Activated naive CD8-positive, alpha-beta T cell treated with anti-CD3 and anti-CD28 coated beads, Interleukin-2, amount 50 U/mL, for 16 hours (primary cell): Measurements from ENCODE around the gene HAPSTR1.
"Not testable (repeated sequence)": the region's sequence is repeated elsewhere in the genome, so short reads cannot be mapped to it uniquely, and the experiment has no call there.

Experiments used
- DNase-seq: peaks from one replicate; pipeline ENCODE4 v3.0.0-alpha.2; 2020; ENCODE audit warnings: low read depth, low spot score

Gene HAPSTR1

GRCh38 chr16:9071377-9071776 lies 20.1 kb upstream of the HAPSTR1 start:
- DNase-seq = no peak

DNA sequence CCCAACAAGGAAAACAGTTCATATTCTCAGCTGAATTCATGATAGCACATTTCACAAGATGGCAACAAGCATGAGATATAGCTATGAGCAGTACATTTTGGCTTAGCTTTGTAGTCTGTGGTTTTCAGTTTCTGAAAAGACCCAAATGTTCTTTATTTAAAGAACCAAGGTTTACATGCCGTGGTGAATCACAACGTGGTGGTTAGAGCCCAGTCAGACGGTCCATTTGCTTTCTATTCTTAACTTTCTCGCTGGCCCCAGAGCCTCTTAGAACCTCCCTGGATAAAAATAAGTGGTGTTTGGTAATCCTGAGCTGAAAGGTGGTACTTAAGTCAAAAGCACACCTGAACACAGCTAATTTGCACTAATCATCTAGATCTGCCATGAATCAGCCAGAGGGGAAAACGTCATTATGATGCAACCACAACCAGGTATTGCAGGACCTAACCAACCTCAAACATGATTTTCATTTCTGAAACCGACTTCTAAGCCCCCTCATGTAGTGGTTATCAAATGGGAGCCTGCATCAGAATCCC lies 18.6 kb upstream of the HAPSTR1 start:
- DNase-seq = no peak

- no peak for DNase-seq
These were observed 16.0 kb upstream of the HAPSTR1 start for GRCh38 chr16:9075299-9076071.

DNA sequence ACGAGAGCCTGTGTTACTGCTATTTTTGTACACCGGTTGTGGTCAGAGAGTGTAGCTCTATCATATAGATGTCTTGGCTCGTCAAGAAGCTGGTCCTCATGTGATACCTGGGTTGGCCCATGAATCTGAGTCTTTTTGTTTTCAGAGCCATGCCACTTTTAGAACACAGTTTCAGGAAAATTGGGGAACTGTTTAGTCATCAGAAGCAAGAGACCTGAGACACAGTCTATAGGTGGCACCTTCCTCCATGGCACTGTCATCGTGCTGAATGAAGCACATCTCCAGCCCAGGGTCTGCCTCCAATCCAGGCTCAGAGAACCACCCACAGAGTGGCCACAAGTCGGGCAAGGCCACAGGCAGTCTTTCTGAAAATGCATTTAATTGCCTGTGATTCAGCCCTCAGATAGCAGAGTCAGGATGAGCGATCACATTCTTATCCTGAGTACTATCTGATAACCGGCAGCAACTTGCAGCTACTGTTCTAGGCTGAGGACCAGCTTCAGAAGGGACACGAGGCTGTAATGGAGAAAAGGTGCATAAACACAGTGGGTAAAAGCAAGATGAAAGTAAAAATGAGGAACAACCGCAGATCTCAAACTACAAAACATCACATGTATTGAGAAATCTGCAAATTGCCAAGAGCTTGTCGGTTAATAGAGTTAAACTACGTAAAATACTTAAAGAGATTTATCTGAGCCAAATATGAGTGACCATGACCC lies 14.2 kb upstream of the HAPSTR1 start:
- no peak for DNase-seq

DNA sequence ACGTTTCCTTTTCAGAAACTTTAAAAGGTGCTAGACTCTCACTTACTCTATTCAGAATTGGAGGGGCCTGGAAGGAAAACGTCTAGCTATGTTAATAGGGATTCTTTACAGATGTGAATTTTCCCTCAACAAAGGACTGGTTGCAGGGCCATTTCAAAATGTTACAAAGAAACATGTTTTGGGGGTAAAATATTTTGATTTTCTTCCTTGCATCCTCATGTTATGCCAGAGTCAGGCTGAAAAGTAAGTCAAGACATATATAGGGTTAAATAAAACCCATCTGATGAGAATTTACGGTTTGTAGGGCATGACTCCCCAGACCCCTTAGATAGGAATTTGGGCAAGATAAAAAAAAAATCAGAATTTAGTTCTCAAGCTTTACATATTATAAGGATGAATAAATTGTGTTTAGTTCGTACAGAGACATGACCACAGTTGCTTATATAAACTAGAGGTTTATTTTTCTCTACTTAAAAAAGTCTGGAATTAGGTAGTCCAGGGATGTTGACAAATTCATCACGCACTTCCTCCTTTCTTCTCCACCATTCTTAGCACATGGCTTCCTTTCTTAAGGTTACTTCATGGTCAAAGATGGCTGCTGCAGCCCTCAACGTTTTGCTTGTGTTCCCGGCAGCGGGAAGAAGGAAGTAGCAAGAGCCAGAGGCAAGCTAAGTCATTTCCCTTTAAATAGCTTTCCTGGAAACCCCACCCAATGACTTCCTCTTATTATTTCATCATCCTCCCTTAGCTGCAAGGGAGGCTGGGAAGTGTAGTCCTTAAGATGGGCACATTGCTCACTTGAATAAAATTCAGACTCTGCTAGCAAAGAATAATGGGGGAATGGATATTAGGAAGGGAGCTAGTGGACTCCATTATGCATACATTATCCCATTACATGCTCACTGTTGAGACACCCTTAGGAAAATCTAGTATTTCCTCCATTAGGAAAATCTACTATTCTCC lies 12.7 kb upstream of the HAPSTR1 start:
- DNase-seq = peak; percentile 16

- DNase-seq = no peak
These were observed 12.0 kb upstream of the HAPSTR1 start for GRCh38 chr16:9079430-9079812.

- DNase-seq = no peak
These were observed 10.3 kb upstream of the HAPSTR1 start for GRCh38 chr16:9081158-9081557.

DNA sequence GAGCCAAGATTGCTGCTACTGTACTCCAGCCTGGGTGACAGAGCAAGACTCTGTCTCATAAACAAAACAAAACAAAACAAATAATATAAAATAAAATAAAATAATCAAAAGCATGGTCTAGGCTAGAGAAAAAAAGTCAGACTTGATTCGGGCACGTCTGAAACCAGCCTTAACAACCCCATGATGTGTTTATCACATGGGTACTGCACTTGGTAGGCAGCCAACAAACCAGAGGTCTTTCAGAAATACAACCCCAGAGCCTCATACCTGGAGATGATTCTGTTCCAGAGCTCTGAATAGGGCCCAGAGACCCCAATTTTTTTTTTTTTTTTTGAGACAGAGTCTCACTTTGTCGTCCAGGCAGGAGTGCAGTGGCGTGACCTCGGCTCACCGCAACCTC lies 9.6 kb upstream of the HAPSTR1 start:
- DNase-seq = no peak

DNA sequence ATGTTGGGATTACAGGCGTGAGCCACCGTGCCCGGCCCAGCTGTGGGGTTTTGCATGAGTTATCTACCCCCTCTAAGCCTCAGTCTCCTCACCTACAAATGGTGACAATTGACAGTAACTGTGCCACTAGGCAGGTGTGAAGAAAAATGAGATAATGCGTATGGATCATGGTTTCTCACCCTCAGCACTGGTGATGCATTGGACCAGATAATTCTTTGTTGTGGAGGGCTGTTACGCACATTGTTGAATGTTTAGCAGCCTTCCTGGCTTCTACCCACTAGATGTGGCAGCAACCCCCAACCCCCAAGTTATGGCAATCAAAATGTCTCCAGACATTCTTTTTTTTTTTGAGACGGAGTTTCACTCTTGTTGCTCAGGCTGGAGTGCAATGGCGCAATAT lies 9.0 kb upstream of the HAPSTR1 start:
- DNase-seq = no peak

DNA sequence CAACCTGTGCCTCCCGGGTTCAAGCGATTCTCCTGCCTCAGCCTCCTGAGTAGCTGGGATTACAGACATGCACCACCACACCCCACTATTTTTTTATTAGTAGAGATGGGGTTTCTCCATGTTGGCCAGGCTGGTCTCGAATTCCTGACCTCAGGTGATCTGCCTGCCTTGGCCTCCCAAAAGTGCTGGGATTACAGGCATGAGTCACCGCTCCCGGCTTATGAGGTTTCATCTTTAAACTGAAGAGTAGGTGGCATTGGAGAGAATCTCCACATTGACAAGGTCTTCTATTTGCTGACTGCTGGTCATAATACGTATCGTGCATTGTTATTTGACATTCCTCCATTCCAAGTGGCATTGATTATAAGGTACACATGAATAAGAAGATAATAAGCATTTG lies 3.7 kb upstream of the HAPSTR1 start:
- not testable (repeated sequence) for DNase-seq

DNA sequence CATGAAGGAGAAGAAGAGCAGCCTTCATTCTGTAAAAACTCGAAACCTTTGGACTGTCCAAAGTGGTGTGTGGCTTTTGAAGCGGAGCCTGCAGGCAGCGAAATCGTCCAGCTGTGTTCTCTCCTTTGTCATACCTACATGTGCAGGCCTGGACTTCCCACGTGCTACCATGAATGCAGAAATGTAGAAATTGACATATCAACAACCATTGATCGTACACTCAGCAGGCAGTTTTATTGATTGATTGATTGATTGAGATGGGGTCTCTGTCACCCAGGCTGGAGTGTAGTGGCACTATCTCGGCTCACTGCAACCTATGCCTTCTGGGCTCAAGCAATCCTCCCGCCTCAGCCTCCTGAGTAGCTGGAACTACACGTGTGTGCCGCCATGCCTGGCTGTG lies 2.6 kb upstream of the HAPSTR1 start:
- DNase-seq = no peak

DNA sequence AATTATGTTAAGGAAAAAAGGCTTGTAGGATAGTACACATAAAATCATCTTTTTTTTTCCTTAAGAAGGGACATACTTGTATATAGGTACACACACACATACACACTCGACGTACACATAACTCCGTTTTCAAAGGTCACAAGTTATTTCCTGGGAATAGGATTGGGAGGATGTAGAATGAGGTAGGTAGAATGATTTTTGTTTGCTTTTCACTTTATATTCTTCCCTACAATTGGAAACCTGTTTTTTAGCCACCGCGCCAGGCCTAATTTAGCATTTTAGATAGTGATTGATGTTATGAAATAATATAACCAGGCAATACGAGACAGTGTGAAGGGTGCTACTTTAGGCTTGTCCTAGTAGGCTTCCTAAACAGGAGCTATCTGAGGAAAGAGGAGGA lies 1.8 kb upstream of the HAPSTR1 start:
- no peak for DNase-seq

DNA sequence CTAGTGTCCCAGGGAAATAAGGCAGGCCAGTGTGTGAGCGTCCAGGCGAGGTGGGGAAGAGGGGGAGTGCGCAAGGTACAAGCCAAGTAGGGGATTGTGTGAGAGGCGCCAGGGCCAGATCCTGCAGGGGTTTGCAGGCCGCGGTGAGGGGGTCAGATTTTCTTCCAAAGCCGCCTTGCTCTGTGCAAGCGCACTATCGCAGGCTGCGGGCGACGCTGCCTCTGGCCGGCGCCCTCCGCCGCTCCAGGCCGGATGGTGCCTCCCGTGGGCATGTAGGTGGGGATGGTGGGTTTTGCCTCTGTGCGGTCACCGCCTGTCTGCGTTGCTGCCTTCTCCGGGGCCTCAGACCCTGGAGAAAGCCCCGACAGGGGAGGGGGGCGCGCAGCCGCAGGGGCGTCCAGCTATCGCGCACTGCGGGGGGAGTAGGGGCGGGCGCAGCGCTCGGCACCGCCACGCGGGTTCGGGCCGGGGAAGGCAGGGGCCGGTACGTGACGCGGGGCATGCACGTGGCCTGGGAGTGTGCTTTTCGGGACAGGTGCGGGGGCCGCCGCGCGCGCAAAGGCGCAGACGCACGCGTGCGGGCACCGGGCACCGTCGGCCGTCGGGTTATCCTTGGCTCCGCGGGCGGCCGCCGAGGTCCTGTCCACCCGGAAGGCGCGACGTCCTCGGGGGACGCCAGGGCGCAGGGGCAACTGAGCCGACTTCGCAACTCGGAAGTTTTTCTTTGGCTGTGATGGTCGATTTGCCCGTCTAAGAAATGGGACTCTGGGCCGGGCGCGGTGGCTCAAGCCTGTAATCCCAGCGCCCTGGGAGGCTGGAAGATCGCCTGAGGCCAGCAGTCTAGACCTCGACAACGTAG lies 1.1 kb upstream of the HAPSTR1 start:
- no peak for DNase-seq

GRCh38 chr16:9091867-9092281 lies 430 bp downstream of the HAPSTR1 start:
- DNase-seq = no peak

- DNase-seq = peak; percentile 25
These were observed 986 bp downstream of the HAPSTR1 start for GRCh38 chr16:9092282-9092977.

- DNase-seq = no peak
These were observed 1.5 kb downstream of the HAPSTR1 start for GRCh38 chr16:9092978-9093344.

- DNase-seq = no peak
These were observed 2.8 kb downstream of the HAPSTR1 start for GRCh38 chr16:9094011-9094846.

DNA sequence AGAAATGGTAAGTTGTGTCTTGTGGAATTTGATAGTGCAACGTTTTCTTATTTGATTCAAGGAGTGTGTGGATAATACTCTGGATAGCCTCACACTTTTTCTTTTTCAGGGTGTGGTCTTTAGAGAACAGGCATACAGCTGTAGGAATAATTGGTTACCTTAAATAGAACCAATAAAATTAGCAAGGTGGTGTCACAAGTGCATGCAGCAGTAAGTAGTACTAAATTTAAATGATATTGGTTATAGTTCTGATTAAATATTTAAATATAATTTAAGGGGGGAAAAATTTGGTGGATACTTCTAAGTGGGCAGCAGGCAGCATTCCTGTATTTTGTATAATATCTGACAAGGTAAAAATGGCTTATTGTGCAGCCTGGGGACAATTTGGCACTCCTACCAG lies 3.7 kb downstream of the HAPSTR1 start:
- no peak for DNase-seq

- no peak for DNase-seq
These were observed 4.4 kb downstream of the HAPSTR1 start for GRCh38 chr16:9095656-9096397.
